ENCODE data around the gene XYLT2. TPM values are rescaled to one million over a fixed set of nuclear protein-coding genes. Genes with fewer than 3 reads are reported as not detected.

The XYLT2 gene
- polyA plus RNA-seq, 2 of the 4 experiments (the other 2 are of a cell fraction) = 9.7 to 15.8 TPM

DNA sequence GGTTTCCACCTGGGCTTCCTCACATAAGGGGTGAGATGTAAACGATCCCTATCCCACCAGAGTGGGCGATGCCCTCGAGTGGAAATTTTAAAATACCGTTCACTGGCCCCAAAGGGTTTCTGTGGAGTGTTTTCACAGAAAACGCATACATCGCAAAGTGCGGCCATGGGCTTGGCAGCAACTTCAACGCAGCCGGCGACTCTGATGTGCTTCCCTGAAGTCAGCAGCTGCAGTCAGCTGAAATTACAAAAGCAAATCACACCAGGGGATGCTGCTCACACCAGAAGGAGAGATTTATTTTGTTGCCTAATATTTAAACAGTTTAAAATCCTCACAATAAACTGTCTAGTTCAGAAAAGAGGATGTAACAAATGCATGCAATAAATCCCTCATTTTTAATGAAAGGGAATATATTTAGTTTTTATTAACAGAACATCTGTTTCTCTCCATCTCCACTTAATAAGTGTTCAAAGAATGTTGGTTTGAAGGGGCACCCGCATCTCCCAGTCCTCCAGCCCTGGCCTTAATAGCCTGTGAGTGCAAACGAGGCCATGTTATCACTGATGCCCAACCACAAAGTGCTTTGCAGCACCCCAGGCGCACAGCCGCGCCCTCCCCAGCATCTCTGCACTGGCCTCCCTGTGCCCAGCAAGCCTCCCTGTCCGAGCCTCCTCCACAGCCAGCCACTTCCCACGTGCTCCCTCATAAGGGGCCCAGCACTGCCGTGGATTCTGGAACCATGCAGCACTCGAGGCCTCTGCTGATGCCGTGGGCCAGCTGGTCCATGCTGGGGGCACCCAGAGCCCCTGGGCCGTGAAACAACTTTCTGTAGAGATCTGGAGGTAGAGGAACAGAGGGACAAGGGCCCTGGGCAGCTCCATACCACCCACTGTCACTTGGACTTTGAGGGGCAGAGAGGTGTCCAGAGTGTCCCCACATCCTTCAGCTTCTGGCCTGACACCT is 17.3 kb upstream of the XYLT2 start:
- TF ChIP-seq BHLHE40 (IDR thresholded peaks at IDR 0.05; ENCODE audit: low read depth, low read length) = no peak
- TF ChIP-seq, protein P1, sequence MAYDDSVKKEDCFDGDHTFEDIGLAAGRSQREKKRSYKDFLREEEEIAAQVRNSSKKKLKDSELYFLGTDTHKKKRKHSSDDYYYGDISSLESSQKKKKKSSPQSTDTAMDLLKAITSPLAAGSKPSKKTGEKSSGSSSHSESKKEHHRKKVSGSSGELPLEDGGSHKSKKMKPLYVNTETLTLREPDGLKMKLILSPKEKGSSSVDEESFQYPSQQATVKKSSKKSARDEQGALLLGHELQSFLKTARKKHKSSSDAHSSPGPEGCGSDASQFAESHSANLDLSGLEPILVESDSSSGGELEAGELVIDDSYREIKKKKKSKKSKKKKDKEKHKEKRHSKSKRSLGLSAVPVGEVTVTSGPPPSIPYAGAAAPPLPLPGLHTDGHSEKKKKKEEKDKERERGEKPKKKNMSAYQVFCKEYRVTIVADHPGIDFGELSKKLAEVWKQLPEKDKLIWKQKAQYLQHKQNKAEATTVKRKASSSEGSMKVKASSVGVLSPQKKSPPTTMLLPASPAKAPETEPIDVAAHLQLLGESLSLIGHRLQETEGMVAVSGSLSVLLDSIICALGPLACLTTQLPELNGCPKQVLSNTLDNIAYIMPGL (CRISPR knock-in tag; IDR thresholded peaks at IDR 0.05; ENCODE audit: borderline replicate concordance) = no peak
- TF ChIP-seq CBX8 (IDR thresholded peaks at IDR 0.05) = no peak
- no peak for TF ChIP-seq EHF (CRISPR knock-in tag; IDR thresholded peaks at IDR 0.05)
- TF ChIP-seq EP300 (IDR thresholded peaks at IDR 0.05) = no peak
- TF ChIP-seq CEBPB (IDR thresholded peaks at IDR 0.05) = no peak
- TF ChIP-seq KDM5A (IDR thresholded peaks at IDR 0.05) = no peak
- TF ChIP-seq FOSL2 (IDR thresholded peaks at IDR 0.05) = no peak
- TF ChIP-seq FOSL2 (CRISPR knock-in tag; IDR thresholded peaks at IDR 0.05) = no peak
- TF ChIP-seq SREBF2 (IDR thresholded peaks at IDR 0.05) = no peak
- no peak for TF ChIP-seq ZC3H11A (IDR thresholded peaks at IDR 0.05)
- no peak for TF ChIP-seq CHD2 (IDR thresholded peaks at IDR 0.05; ENCODE audit: low read length, partially characterized antibody)
- TF ChIP-seq FOSB (CRISPR knock-in tag; IDR thresholded peaks at IDR 0.05) = no peak
- no peak for TF ChIP-seq ZSCAN20 (CRISPR knock-in tag; IDR thresholded peaks at IDR 0.05)
- TF ChIP-seq, protein P2, sequence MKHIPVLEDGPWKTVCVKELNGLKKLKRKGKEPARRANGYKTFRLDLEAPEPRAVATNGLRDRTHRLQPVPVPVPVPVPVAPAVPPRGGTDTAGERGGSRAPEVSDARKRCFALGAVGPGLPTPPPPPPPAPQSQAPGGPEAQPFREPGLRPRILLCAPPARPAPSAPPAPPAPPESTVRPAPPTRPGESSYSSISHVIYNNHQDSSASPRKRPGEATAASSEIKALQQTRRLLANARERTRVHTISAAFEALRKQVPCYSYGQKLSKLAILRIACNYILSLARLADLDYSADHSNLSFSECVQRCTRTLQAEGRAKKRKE (CRISPR knock-in tag; IDR thresholded peaks at IDR 0.05; ENCODE audit: low read depth) = no peak
- no peak for TF ChIP-seq RAD21 (conservative IDR thresholded peaks at IDR 0.05 in 1 of 2, IDR thresholded peaks at IDR 0.05 in 1 of 2)
- no peak for TF ChIP-seq CBX2 (IDR thresholded peaks at IDR 0.05; ENCODE audit: borderline replicate concordance, low read depth)
- Histone ChIP-seq H3K27ac (no peak overlapping the region), H3K4me3 (no peak overlapping the region), H3K9me3 (no peaks in the 10 kb centered on the region), H3K4me2 (no peak overlapping the region), H3K4me1 (no peaks in the 10 kb centered on the region)
- POLR2A ChIA-PET = no interaction called here
- ATAC-seq (no peak), FAIRE-seq (no peak), DNase-seq (ENCODE audit: low read depth in 1 of 2, low spot score in 1 of 2) (no peak)
- CTCF ChIA-PET = interaction anchor here (0.9 to 4.6 kb wide), 4 partner anchors 10 to 32 kb away, joined by 3 to 15 read pairs (median 4); no protein-coding TSS in a partner anchor
- 67% methylated on average over 21 of the region's 21 CpGs for WGBS (ENCODE audit: missing lambda C conversion rate)

DNA sequence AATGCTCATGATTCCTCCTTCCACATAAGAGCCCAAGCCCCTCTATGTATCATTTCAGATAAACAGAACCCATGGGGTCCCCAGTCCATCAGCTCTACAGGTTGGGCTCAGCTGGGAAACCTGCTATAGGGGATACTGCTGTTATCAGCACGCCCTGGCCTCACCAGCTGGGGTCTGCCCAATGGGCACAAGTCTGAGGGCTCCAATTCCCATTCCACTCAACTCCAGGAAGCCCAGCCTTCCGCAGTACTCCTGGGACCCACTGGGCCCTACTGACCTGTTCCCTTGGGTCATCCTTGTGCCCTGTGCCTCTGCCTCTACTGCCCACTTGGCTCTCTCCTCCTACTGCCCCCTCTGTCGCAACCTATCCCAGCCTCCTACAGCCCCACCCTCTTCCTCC is 16.2 kb upstream of the XYLT2 start:
- FAIRE-seq = no peak
- H3K4me1 ChIP-seq = no peaks in the 10 kb centered on the region
- H3K4me3 ChIP-seq = no peak overlapping the region
- no peak overlapping the region for H3K4me2 ChIP-seq
- 89% methylated on average over 3 of the region's 3 CpGs for WGBS (ENCODE audit: missing lambda C conversion rate)
- ChIA-PET POLR2A (no interaction called here), CTCF (interaction anchor here (0.9 to 4.6 kb wide), 6 partner anchors 11 to 128 kb away, joined by 3 to 15 read pairs (median 3); partner anchors contain the start of gene COL1A1)
- H3K27ac ChIP-seq = no peak overlapping the region
- DNase-seq (ENCODE audit: low read depth in 1 of 2, low spot score in 1 of 2) = no peak
- no peaks in the 10 kb centered on the region for H3K9me3 ChIP-seq
- no peak for TF ChIP-seq CBX2 (IDR thresholded peaks at IDR 0.05; ENCODE audit: borderline replicate concordance, low read depth)
- no peak for TF ChIP-seq PHF8 (IDR thresholded peaks at IDR 0.05; ENCODE audit: borderline replicate concordance, low read depth)
- TF ChIP-seq, protein P2 (CRISPR knock-in tag; IDR thresholded peaks at IDR 0.05; ENCODE audit: low read depth) = no peak
- TF ChIP-seq CHD2 (IDR thresholded peaks at IDR 0.05; ENCODE audit: low read length, partially characterized antibody) = no peak
- peak; percentile 21 to 23; a peak in 4 of 6 replicates for ATAC-seq
